GM12864 (cell line): ENCODE results near the gene SYT3.
A peak's percentile ranks its signal among the peaks of the same experiment; 100 is the strongest.
"Not testable (repeated sequence)": the region's sequence is repeated elsewhere in the genome, so short reads cannot be mapped to it uniquely, and the experiment has no call there.

Experiments
- DNase-seq: peaks from one replicate; pipeline ENCODE4 v3.0.0-alpha.2; 2011; ENCODE audit warnings: low read depth
- H3K4me3 ChIP-seq: 2 replicates; pipeline ENCODE4 v1.5.1; 2011; ENCODE audit warnings: mild to moderate bottlenecking, low read depth, low read length, control low read depth
- TF ChIP-seq, protein P1 (sequence below): IDR thresholded peaks from 2 replicates; pipeline ENCODE4 v1.5.1; 2011; ENCODE audit warnings: low read depth, mild to moderate bottlenecking, moderate library complexity, low read length, control low read depth, inconsistent platforms; ENCODE audit errors: missing control alignments

Gene SYT3

DNA sequence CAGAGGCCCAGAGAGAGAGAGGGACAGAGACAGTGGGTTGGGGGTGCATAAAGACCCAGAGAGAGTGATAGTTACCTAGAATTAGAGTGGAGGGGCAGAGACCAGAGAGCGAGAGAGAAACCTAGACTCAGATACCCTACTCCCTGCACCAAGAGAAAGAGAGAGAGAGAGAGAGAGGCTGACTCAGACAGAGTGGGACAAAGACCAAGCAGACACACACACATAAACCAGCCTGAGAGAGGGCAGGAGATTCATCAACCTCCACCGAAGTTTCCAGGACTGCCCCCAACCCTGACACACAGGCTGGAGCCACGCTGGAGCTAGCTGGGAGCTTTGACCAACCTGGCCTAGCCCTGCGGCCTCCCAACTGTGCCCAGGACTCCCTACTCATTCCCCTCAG, 12.9 kb downstream of the SYT3 start:
- DNase-seq: no peak
- no peak overlapping the region for H3K4me3 ChIP-seq
- TF ChIP-seq, protein P1, sequence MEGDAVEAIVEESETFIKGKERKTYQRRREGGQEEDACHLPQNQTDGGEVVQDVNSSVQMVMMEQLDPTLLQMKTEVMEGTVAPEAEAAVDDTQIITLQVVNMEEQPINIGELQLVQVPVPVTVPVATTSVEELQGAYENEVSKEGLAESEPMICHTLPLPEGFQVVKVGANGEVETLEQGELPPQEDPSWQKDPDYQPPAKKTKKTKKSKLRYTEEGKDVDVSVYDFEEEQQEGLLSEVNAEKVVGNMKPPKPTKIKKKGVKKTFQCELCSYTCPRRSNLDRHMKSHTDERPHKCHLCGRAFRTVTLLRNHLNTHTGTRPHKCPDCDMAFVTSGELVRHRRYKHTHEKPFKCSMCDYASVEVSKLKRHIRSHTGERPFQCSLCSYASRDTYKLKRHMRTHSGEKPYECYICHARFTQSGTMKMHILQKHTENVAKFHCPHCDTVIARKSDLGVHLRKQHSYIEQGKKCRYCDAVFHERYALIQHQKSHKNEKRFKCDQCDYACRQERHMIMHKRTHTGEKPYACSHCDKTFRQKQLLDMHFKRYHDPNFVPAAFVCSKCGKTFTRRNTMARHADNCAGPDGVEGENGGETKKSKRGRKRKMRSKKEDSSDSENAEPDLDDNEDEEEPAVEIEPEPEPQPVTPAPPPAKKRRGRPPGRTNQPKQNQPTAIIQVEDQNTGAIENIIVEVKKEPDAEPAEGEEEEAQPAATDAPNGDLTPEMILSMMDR: no peak

DNA sequence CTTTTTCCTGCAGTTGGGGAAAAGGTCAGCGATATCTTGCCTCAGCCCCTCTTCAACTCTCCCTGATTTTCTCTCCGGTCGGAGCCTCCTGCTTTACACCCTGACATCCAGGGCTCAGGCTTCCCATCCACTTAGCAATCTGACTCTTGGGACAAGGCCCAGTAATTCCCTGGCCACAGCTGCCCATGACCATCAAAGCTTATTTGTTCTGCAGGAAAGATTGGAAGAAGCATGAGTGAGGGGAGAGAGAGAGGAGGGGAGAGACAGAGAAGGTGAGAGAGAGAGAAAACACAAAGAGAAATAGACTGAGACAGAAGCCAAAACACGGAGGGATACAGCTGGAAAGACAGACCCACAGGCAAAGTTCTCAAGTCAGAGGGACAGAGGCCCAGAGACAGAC, 13.7 kb downstream of the SYT3 start:
- TF ChIP-seq, protein P1: no peak
- DNase-seq: no peak
- H3K4me3 ChIP-seq: no peak overlapping the region

DNA sequence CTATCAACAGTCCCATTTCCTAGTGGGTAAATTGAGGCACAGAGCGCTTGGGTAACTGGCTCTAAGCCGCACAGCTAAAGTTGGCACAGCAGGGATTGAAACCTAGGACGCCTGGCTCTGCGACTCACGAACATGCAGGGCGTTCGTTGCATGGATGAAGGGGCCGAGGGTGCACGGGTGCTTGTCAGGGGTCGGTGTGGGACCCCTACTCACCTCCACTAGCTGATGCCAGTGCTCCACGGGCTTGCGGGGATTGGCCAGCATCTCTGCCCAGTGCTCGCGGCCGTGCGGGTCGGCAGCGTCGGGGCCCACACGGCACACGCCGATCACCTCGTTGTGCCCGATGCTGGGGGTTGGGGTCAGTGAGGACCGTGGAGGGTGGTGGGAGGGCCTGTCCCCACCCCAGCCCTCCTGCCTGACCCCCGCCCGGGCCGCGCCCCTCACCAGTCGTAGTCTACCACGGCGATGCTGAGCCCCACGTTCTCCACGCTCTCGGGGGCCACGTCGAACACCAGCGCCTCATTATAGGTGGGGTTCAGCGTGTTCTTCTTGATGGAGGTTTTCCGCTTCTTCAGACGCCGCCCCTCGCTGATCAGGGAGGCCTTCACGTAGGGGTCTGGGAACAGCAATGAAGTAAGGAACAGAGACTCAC, 14.6 kb downstream of the SYT3 start:
- TF ChIP-seq, protein P1: no peak
- DNase-seq: no peak
- no peak overlapping the region for H3K4me3 ChIP-seq

DNA sequence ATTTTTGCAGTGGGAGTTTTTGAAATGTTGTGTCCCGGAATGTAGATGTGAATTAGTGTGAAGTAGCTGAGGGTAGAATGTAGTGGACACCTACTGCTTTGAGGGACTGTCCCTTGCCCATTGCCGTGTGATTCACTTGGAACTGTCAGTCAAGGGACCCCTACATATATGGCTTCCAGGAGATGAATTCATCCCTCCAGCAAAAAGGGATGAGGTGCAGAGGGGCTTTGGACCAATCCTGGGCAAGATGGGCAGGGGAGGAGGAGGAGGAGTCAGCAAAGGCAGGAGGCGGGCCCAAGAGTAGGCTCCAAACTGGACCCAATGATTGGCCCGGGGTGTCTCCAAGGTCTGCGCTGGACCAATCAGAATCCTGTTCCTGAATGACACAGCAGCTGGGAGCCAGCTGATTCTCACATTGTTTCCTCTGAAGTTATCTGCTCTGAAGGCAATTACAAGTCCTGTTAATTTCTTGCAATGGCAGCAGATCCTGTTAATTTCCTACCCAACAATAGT, 19.2 kb downstream of the SYT3 start:
- H3K4me3 ChIP-seq: not testable (repeated sequence)

DNA sequence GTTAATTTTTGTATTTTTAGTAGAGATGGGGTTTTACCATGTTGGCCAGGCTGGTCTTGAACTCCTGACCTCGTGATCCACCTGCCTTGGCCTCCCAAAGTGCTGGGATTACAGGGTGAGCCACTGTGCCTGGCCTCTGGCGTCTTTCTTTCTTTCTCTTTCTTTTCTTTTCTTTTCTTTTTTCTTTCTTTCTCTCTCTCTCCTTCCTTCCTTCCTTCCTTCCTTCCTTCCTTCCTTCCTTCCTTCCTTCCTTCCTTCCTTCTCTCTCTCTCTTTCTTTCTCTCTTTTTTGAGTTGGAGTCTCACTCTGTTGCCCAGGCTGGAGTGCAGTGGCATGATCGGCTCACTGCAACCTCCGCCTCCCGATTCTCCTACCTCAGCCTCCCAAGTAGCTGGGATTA, 20.5 kb downstream of the SYT3 start:
- not testable (repeated sequence) for DNase-seq, H3K4me3 ChIP-seq

More for the DNA sequence above, 19.2 kb downstream of the SYT3 start:
- not testable (repeated sequence) for DNase-seq

DNA sequence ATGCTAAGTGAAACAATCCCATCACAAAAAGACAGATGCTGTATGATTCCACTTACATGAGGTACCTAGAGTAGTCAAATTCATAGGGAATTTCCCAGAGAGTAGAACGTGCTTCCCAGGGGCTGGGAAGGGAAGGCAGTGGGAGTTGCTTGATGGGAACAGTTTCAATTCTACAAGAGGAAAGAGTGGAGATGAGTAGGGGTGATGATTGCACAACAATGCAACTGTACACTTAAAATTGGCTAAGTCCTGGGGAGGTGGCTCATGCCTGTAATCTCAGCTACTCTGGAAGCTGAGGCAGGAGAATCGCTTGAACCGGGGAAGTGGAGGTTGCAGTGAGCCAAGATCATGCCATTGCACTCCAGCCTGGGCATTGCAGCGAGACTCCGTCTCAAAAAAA, 21.3 kb downstream of the SYT3 start:
- DNase-seq, H3K4me3 ChIP-seq: not testable (repeated sequence)

DNA sequence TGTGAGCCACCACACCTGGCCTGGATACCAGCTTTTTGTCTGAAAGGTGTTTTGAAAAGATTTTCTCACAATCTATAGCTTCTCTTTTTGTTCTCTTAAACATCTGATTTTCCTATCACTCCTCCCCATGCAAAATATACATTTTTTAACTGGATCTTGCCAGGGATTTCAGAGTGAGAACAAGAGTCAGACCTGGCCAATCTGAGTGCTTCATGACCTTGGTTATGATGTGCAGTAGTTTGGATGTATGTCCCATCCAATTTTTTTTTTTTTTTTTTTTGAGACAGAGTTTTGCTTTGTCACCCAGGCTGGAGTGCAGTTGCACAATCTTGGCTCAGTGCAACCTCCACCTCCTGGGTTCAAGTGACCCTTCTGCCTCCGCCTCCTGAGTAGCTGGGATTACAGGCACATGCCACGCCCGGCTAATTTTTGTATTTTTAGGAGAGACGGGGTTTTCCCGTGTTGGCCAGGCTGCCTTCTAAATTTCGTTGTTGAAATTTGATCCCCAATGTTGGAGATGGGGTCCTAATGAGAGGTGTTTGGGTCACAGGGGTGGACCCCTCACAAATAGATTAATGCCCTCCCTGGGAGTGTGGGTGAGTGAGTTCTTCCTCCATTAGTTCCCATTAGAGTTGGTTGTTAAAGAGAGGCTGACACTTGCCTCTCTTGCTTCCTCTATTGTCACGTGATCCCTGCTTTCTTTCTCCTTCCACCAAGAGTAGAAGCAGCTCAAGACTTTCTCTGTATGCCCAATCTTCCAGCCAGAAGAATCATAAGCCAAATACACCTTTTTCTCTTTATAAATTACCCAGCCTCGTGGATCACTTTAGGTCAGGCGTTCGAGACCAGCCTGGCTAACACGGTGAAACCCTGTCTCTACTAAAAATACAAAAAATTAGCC, 26.9 kb downstream of the SYT3 start:
- H3K4me3 ChIP-seq, DNase-seq: not testable (repeated sequence)

DNA sequence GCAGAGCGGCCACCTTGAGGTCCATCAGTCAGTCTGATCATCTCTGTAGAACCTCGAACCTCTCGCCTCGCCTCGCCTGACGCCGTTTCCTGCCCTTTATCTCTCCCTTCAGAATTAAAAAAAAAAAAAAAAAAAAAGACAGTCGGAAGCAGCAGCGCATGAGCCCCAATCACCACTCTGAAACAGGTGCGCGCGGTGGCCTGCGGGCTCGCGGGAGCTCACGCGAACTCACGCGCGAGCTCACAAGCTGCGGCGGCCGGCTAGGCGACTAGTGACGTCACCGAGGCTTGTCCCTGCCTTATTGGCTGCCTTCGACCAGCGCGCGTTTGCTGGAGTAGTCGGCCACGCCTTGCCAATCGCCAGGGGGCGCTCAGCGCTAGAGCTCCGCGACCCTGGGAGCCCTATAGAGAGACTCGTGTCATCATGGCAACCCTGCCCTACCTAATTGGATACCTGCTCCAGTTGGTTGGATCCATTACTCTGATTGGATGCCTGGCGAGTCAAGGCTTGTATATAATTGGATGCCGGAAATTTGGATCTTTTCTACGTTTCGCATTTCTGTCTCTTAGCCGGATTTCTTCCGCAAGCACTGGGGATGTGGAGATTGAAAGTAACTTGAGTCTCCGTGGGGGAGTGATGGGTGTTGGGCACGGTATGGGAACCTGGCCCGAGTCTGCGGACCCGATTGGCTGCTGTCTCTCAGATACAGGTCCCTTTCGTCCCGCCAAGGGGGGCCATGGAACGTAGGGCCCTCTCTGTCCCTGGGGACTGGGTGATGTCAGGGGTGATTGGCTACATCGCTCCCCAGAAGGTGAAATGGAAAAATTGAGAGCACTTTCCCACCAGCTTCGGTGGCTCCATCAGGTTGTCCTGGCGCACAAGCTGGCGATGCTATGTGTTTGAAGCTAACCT, 31.6 kb downstream of the SYT3 start:
- DNase-seq: peak; percentile 56
- TF ChIP-seq, protein P1: peak; percentile 67
- H3K4me3 ChIP-seq: no peak overlapping the region
